ENCODE data around the gene CLTCL1. TPM values are rescaled to one million over a fixed set of nuclear protein-coding genes. Genes with fewer than 3 reads are reported as not detected.
"Not testable (repeated sequence)": the region's sequence is repeated elsewhere in the genome, so short reads cannot be mapped to it uniquely, and the experiment has no call there.

Gene CLTCL1
- total and polyA plus RNA-seq, 3 donors from 2014 or later = 46.6 to 107 (median 54.4) TPM

GRCh38 chr22:19321757-19322156 lies 30.2 kb upstream of the CLTCL1 start:
- Histone ChIP-seq H3K4me3 (no peak overlapping the region), H3K9me3 (no peaks in the 10 kb centered on the region), H3K27ac (no peak overlapping the region), H3K36me3 (ENCODE audit: low read depth, missing control alignments) (no peaks in the 10 kb centered on the region), H3K27me3 (no peaks in the 10 kb centered on the region), H3K4me1 (no peaks in the 10 kb centered on the region)
- TF ChIP-seq CTCF (IDR thresholded peaks at IDR 0.05) (no peak), POLR2A (IDR thresholded peaks at IDR 0.05) (no peak)
- WGBS, 2 donors = 84 to 94% methylated on average over 2 of the region's 2 CpGs
- intact Hi-C loops (cut with DNase I; ENCODE audit: low total_unique reads) = no loop called here
- DNase-seq = no peak

GRCh38 chr22:19320136-19320535 lies 28.6 kb upstream of the CLTCL1 start:
- H3K9me3 ChIP-seq; H3K4me3 ChIP-seq; H3K27me3 ChIP-seq; intact Hi-C loops (cut with DNase I; ENCODE audit: low total_unique reads); H3K27ac ChIP-seq; H3K36me3 ChIP-seq (ENCODE audit: low read depth, missing control alignments); H3K4me1 ChIP-seq; DNase-seq: not testable (repeated sequence)
- 84 to 88% methylated on average over 8 of the region's 8 CpGs for WGBS, 2 donors

GRCh38 chr22:19319281-19319680 lies 27.8 kb upstream of the CLTCL1 start:
- Histone ChIP-seq H3K27ac (no peak overlapping the region), H3K9me3 (no peaks in the 10 kb centered on the region), H3K36me3 (ENCODE audit: low read depth, missing control alignments) (no peaks in the 10 kb centered on the region), H3K4me1 (no peaks in the 10 kb centered on the region), H3K27me3 (no peaks in the 10 kb centered on the region), H3K4me3 (no peak overlapping the region)
- intact Hi-C loops (cut with DNase I; ENCODE audit: low total_unique reads) = no loop called here
- TF ChIP-seq CTCF (IDR thresholded peaks at IDR 0.05) (no peak), POLR2A (IDR thresholded peaks at IDR 0.05) (no peak)
- no peak for DNase-seq

- intact Hi-C loops (cut with DNase I; ENCODE audit: low total_unique reads) = no loop called here
- TF ChIP-seq CTCF (IDR thresholded peaks at IDR 0.05) (no peak), POLR2A (IDR thresholded peaks at IDR 0.05) (no peak)
These were observed 26.3 kb upstream of the CLTCL1 start for GRCh38 chr22:19317865-19318264.

GRCh38 chr22:19307872-19308271 lies 16.4 kb upstream of the CLTCL1 start:
- H3K27me3 ChIP-seq = no peaks in the 10 kb centered on the region
- no peaks in the 10 kb centered on the region for H3K4me1 ChIP-seq
- H3K4me3 ChIP-seq = no peak overlapping the region
- TF ChIP-seq CTCF (IDR thresholded peaks at IDR 0.05) (no peak), POLR2A (IDR thresholded peaks at IDR 0.05) (no peak)
- no peaks in the 10 kb centered on the region for H3K9me3 ChIP-seq
- no peaks in the 10 kb centered on the region for H3K36me3 ChIP-seq (ENCODE audit: low read depth, missing control alignments)
- DNase-seq = no peak
- H3K27ac ChIP-seq = no peak overlapping the region
- intact Hi-C loops (cut with DNase I; ENCODE audit: low total_unique reads) = no loop called here
- 75 to 89% methylated on average over 2 of the region's 2 CpGs for WGBS, 2 donors

More at GRCh38 chr22:19317865-19318264, 26.3 kb upstream of the CLTCL1 start:
- Histone ChIP-seq H3K4me3 (no peak overlapping the region), H3K27me3 (no peaks in the 10 kb centered on the region), H3K27ac (no peak overlapping the region), H3K9me3 (no peaks in the 10 kb centered on the region), H3K4me1 (no peaks in the 10 kb centered on the region), H3K36me3 (ENCODE audit: low read depth, missing control alignments) (no peaks in the 10 kb centered on the region)
- DNase-seq = no peak

GRCh38 chr22:19306535-19306934 lies 15.0 kb upstream of the CLTCL1 start:
- H3K27ac ChIP-seq; H3K4me3 ChIP-seq; H3K36me3 ChIP-seq (ENCODE audit: low read depth, missing control alignments); H3K4me1 ChIP-seq; DNase-seq; H3K27me3 ChIP-seq; H3K9me3 ChIP-seq; intact Hi-C loops (cut with DNase I; ENCODE audit: low total_unique reads): not testable (repeated sequence)
- WGBS, 2 donors = 93% methylated on average over 6 of the region's 6 CpGs

Data from testis (tissue), 3 donors.